ENCODE results near the gene TIMP3.

The TIMP3 gene

DNA sequence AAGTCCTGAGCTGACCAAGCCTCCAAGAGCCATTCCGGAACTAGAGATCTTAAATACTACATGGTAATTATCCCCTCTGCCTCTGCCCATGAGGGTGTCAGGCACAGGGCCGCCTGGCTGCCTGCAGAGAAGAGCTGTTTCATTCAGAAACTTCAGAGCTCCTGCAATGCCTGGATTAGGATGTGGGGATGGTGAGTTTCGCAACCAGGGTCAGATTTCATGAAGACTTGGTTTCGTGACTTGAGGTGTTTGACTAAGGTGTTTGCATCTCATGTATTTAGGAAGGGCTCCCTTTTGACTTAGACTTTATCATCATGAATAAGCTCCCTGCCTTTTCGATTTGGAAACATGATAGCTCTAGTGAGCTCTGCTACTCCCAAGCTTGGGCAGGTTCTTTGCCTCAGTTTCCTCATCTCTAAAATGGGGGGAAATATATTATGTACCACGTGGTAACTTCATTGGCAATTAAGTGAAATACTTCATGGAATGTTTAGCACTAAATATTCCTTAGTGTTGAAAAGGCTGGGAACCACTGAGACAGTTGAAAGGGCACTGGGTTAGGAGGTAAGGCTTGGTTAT is 9.1 kb downstream of the TIMP3 start:
- no peaks in the 10 kb centered on the region for H3K9me3 Mint-ChIP-seq
- no peaks in the 10 kb centered on the region for H3K4me1 Mint-ChIP-seq (ENCODE audit: low read depth)
- H3K27me3 Mint-ChIP-seq (ENCODE audit: low read depth): no peaks in the 10 kb centered on the region
- H3K27ac Mint-ChIP-seq: no peak overlapping the region
- H3K4me3 Mint-ChIP-seq: no peak overlapping the region
- no peaks in the 10 kb centered on the region for H3K36me3 Mint-ChIP-seq (ENCODE audit: low read depth)

DNA sequence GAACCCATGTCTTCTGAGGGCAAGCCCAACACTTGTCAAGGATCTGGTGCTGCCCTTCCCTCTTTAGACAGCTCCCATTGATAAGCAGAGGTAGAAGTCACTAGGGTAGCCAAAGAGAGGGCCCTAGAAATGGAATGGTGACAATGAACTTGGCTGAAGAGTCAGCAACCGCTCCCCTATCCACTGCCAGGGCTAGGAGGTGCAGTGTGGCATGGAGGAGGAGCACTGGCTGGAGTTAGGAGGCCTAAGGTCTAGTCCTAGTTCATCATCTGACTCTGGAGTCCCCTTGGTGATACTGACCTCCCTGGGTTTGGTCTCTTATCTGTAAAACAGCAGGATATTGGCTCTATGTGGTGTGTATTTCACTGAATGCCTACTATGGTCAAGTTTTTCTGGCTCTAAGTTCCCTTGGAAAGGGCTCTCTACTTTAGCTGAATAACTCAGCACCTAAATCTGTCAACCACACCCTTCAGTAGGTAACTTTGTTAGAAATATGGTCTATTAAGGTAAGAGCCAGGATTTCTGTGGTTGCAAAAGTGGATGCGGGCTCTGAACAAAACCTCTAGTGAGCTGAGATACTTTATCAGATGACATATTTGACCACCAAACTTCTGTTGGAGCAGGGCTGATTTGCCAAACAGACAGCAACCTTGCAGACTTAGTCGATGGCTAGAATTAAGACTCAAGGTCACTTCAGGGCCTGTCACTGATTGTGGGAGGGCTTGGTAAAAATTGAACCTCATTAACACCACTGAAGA is 10.5 kb downstream of the TIMP3 start:
- no peaks in the 10 kb centered on the region for H3K4me1 Mint-ChIP-seq (ENCODE audit: low read depth)
- H3K9me3 Mint-ChIP-seq: no peaks in the 10 kb centered on the region
- no peak overlapping the region for H3K27ac Mint-ChIP-seq
- no peaks in the 10 kb centered on the region for H3K27me3 Mint-ChIP-seq (ENCODE audit: low read depth)
- H3K4me3 Mint-ChIP-seq: no peak overlapping the region
- no peaks in the 10 kb centered on the region for H3K36me3 Mint-ChIP-seq (ENCODE audit: low read depth)

DNA sequence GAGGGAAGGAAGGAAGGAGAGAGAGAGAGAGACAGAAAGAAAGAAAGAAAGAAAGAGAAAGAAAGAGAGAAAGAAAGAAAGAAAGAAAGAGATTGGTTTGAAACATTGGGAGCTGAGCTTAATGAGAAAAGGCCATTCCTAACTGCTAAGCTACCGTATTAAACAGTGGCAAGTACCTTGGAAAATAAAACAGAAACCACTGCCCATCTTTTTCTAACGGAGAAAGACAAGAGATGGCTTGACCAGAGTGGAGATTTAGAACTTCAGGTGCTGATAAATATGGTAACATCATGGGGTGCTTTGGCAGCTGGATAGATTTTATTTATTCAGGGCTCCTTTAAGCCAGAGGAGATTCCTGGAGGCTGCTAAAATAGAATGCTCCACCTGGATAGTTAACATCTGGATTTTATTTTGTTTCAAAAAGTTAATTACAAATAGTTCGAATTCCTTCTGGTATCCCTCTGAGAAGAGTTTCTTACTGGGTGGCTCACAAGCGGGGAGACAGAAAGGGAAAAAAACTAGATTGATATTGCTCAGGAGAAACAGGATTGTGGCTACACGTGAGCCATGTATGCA is 12.9 kb downstream of the TIMP3 start:
- H3K27me3 Mint-ChIP-seq (ENCODE audit: low read depth): no peaks in the 10 kb centered on the region
- no peaks in the 10 kb centered on the region for H3K4me1 Mint-ChIP-seq (ENCODE audit: low read depth)

DNA sequence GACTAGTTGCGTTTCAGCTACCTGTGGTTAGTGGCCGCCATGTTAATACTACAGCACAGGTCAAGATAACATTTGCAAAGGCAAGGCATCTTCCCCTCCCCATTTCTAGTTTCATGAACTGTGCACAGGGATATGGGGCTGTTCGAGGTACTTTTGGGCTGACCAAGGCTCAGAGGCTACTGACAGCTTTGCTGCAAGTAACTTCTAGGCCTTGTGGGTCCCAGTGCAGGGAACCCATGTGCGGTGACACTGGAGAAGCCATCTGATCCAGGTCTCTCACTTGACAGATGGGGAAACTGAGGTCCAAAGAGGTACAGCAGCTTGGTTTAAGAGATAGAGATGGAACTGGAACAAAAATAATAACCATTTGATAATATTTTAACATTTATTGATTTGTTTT is 13.6 kb downstream of the TIMP3 start:
- H3K9me3 Mint-ChIP-seq: no peaks in the 10 kb centered on the region
- no peaks in the 10 kb centered on the region for H3K36me3 Mint-ChIP-seq (ENCODE audit: low read depth)
- no peak overlapping the region for H3K27ac Mint-ChIP-seq
- H3K27me3 Mint-ChIP-seq (ENCODE audit: low read depth): no peaks in the 10 kb centered on the region
- no peaks in the 10 kb centered on the region for H3K4me1 Mint-ChIP-seq (ENCODE audit: low read depth)
- H3K4me3 Mint-ChIP-seq: no peak overlapping the region

More for the DNA sequence above, 12.9 kb downstream of the TIMP3 start:
- H3K36me3 Mint-ChIP-seq (ENCODE audit: low read depth): no peaks in the 10 kb centered on the region
- H3K9me3 Mint-ChIP-seq: no peaks in the 10 kb centered on the region
- H3K4me3 Mint-ChIP-seq: no peak overlapping the region
- no peak overlapping the region for H3K27ac Mint-ChIP-seq

DNA sequence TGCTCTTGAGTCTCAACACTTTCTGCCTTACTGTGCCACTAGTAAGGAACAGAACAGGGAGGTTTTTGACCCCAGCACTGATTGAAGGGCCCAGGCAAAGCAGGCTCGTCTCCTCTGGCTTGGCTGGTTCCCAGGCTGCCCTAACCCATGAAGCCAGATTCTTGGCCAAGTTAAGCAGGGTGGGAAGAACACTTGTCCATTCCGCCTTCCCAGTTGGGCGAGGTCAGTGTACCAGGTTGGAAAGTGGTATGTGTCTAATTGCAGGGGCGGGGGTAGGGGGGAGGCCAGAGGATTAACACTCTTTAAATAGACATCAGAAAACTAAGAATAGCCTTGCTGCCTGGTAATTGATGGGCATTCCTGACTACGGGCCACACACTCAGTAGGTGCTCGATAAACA is 14.4 kb downstream of the TIMP3 start:
- Mint-ChIP-seq H3K4me1 (ENCODE audit: low read depth) (no peaks in the 10 kb centered on the region), H3K36me3 (ENCODE audit: low read depth) (no peaks in the 10 kb centered on the region), H3K9me3 (no peaks in the 10 kb centered on the region), H3K27me3 (ENCODE audit: low read depth) (no peaks in the 10 kb centered on the region), H3K4me3 (no peak overlapping the region), H3K27ac (no peak overlapping the region)

DNA sequence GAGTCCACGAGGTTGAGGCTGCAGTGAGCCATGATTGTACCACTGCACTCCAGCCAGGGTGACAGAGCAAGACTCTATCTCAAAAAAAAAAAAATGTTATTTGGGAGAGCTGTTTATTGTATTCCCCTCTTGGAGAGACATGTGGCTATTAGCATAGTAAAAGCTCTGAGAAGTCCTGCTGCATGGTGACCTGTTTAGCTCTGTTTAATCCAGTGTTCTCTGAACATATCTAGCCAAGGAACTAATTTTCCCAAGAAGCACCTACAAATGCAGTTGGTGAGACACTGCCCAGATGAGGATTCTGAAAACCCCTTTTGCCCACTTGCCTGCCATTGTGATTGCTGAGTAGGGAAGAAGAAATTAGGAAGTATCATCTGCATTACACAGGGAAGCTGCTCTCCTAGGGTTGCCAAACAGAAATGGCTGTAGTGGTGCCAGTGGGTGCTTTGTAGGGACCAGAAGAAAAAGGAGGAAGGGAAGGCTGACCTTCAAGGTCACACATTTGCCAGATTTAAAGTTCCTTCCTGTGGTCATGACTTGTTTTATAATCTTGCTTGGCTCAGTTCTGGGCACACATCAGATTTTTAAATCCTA is 15.7 kb downstream of the TIMP3 start:
- Mint-ChIP-seq H3K36me3 (ENCODE audit: low read depth) (no peaks in the 10 kb centered on the region), H3K4me3 (no peak overlapping the region), H3K27me3 (ENCODE audit: low read depth) (no peaks in the 10 kb centered on the region), H3K27ac (no peak overlapping the region), H3K4me1 (ENCODE audit: low read depth) (no peaks in the 10 kb centered on the region), H3K9me3 (no peaks in the 10 kb centered on the region)

DNA sequence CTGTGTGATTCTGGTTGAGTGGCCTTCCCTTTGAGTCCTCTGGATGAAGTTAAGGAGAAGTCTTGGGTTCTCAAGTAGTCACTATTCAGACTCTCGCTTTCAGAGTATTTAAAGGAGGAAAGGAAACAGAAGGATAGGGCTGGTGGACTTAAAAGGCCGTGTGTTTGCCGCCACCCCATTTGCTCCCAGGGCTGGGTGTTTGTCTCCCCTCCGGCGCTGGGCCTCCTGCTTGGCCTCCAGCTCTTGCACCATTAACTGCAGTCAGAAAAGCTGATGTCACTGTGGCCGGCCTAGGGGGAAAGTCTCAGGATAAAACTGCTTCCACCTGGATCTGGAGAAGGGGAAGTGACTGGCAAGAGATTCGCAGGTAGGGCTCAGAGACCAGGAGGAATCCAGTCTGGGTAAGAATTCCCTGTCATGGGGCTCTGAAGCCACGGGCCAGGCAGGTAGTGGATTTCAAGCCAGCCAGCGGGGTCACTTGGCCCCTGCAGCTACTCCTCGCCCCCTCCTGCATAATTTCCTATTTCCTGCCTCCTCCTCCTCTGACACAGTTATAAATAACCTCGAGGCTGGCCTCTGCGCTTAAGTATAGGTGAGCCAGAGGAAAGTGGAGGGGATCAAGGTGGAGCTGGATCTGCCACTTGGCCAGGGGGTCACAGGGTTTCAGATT is 17.1 kb downstream of the TIMP3 start:
- Mint-ChIP-seq H3K27ac (no peak overlapping the region), H3K9me3 (no peaks in the 10 kb centered on the region), H3K27me3 (ENCODE audit: low read depth) (no peaks in the 10 kb centered on the region), H3K36me3 (ENCODE audit: low read depth) (no peaks in the 10 kb centered on the region), H3K4me1 (ENCODE audit: low read depth) (no peaks in the 10 kb centered on the region), H3K4me3 (no peak overlapping the region)

DNA sequence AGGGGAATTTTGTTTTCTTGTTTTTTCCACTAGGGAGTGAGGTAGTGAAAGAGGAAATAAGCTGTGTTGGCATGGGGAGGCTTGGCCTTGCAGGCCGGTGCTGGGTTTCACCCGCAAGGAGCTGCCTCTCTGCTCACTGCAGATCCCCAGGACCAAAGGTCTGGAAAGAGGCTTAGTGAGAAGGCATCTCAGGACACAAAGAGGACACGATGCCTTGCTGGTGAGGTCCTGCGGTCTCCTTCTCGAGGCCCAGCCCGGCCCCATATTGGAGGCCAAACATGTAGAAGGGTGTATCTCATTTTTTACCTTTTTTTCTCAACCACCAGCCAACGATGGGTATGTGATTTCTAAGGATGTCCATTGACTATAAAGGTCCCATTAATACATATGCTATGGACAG is 17.6 kb downstream of the TIMP3 start:
- no peak overlapping the region for H3K4me3 Mint-ChIP-seq
- no peak overlapping the region for H3K27ac Mint-ChIP-seq
- H3K36me3 Mint-ChIP-seq (ENCODE audit: low read depth): no peaks in the 10 kb centered on the region
- no peaks in the 10 kb centered on the region for H3K9me3 Mint-ChIP-seq
- H3K27me3 Mint-ChIP-seq (ENCODE audit: low read depth): no peaks in the 10 kb centered on the region
- H3K4me1 Mint-ChIP-seq (ENCODE audit: low read depth): no peaks in the 10 kb centered on the region

DNA sequence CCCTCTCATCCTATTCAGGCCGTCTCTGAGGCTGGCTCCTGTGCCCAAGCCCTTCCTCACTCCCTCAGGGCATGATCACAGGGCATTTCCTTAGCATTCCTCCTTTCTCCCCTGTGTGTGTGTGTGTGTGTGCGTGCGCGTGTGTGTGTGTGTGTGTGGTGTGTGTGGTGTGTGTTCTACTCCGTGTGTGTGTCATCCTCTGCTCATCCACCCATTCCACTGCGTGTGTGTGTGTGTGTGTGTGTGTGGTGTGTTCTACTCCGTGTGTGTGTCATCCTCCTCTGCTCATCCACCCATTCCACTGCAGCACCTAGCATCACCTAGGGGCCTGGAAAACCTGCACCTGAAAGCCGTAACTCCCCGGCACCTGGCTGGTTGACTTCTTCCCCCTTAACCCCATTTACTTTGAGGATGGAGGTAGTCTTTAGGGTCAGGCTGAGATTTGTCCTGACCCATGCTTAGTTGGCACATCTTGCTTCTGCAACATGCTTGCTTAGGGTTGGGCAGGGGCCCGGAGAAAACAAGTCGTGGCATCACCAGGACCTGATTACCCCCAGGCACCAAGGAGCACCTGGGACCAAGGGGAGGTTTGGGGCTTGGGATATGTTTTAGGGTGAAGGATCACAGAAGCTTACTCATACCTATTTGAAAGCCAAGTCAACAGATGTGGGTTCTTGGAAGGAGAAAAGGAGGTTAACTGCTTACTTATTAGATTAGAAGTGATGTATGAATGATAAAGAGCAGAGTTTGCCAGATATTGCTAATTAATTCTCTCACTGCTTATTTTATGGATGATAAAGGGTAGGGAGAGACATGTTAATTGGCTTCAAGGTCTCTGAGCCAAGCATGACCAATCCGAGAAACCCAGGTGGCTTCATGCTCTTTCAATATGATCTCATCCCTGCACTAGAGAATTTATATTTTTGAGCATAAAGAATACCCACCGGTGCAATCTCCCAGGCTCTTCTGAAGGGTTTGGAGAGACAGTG is 18.9 kb downstream of the TIMP3 start:
- H3K4me3 Mint-ChIP-seq: no peak overlapping the region
- H3K4me1 Mint-ChIP-seq (ENCODE audit: low read depth): no peaks in the 10 kb centered on the region
- no peaks in the 10 kb centered on the region for H3K36me3 Mint-ChIP-seq (ENCODE audit: low read depth)
- H3K9me3 Mint-ChIP-seq: no peaks in the 10 kb centered on the region
- H3K27me3 Mint-ChIP-seq (ENCODE audit: low read depth): no peaks in the 10 kb centered on the region
- H3K27ac Mint-ChIP-seq: no peak overlapping the region

DNA sequence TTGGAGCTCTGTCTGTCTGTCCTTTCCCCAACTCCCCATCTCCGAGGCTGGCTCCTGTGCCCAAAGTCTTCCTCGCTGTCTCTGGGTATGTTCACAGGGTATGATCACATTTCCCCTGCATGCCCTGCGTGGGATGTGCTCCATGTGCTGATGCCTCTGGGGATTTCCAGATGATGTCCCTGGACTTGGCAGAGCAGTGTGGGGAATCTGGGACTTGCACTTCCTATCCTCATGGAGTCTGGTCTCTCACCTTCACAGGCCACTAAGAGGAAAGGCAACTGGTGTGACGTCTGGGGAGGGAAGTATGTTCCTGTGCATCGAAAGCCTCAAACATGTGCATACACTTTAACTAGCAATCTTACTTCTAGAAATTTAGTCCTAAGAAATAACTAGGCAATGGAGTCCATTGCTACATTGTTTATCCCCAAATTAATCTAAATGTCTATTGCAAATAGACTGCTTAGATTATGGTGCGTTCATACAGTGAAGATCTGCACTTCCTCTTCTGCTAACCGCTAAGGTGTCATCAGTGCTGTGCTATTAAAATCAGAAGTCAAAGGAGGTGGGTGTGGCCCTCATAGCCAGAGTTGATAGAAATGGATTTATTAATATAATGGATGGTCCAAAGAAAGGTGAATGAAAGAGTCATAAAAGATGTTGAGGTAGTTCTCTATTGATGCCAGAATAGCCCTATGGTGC is 20.8 kb downstream of the TIMP3 start:
- no peaks in the 10 kb centered on the region for H3K9me3 Mint-ChIP-seq
- H3K27me3 Mint-ChIP-seq (ENCODE audit: low read depth): no peaks in the 10 kb centered on the region
- H3K36me3 Mint-ChIP-seq (ENCODE audit: low read depth): no peaks in the 10 kb centered on the region
- no peak overlapping the region for H3K4me3 Mint-ChIP-seq
- no peak overlapping the region for H3K27ac Mint-ChIP-seq
- no peaks in the 10 kb centered on the region for H3K4me1 Mint-ChIP-seq (ENCODE audit: low read depth)

DNA sequence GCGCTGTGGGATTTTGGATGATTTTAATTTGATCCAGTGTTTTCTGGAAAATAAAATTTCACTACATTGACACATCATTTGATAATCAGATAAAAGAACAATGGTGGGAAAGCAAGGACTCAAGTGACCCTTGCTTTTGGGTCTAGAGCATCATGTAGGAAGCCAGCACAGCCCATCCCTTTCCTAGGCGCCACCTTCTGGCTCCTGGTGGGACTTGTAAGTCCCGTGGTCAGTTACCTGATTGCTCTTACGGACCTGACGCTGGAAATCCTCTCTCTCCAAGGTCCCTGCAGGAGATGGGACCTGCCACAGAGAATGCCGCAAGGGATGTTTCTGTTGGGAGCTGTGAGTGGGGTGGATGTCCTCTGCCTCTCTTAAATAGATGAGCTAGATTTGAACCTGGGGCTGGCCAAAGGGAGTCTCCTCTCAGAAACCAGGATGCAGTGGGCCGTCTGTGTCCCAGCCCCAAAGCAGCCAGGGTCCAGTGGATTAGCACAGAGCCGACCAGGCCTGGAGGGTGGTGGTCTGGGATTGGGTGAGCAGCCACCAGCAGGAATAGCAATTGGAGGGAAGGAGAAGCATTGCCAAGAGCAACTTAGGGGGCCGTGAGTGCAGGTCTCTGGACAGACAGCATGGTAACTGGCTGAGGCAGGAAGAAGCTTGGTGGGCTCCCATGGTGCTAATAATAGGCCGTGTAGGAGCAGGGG is 21.7 kb downstream of the TIMP3 start:
- no peak overlapping the region for H3K4me3 Mint-ChIP-seq
- H3K27ac Mint-ChIP-seq: no peak overlapping the region
- no peaks in the 10 kb centered on the region for H3K4me1 Mint-ChIP-seq (ENCODE audit: low read depth)
- no peaks in the 10 kb centered on the region for H3K27me3 Mint-ChIP-seq (ENCODE audit: low read depth)
- no peaks in the 10 kb centered on the region for H3K36me3 Mint-ChIP-seq (ENCODE audit: low read depth)
- no peaks in the 10 kb centered on the region for H3K9me3 Mint-ChIP-seq

DNA sequence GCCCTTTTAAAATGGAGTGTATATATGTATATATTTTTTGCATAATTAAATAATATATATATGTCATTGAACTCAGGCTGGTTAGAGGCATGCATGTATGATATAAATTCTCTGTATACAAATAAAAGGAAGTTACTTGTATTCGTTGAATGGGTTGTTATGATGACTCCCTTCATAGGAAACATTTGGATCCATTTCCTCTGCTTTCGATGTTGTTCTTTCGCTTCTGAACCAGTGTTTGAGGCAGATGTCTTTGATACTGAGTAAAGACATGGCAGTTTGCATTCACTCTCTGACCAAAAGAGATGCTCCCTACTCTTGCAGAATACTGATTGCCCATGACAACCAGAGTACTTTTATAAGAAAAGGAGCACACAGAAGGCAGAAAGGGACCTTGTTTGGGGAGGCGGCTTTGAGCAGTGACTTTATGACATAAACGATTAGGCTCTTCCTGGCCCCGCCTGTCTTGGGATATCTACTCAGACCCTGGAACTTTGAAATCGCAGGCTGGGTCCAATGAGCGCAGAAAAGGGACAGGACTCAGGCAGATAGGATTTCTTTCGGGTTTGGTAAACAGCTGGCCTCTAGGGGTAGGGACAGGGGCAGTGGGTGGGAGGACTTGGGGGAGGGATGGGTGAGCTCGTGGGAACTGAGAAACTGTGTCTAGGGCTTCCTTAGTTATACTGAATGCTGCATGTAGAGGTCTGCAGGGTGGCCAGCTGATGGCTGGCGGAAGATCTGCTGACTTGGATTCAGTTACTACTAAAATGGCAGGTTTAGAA is 23.2 kb downstream of the TIMP3 start:
- Mint-ChIP-seq H3K27me3 (ENCODE audit: low read depth) (no peaks in the 10 kb centered on the region), H3K9me3 (no peaks in the 10 kb centered on the region), H3K27ac (no peak overlapping the region), H3K4me1 (ENCODE audit: low read depth) (no peaks in the 10 kb centered on the region), H3K4me3 (no peak overlapping the region), H3K36me3 (ENCODE audit: low read depth) (no peaks in the 10 kb centered on the region)

Data from T-helper 1 cell treated with Interleukin-12 subunit alpha and Interleukin-12 subunit beta and Interleukin-4 antibody, amounts not matched to agents 30 μg/mL and 1 μg/mL, for 36 hours (primary cell).